H9 (cell line): ENCODE data around the gene OMG. TPM values are rescaled to one million over a fixed set of nuclear protein-coding genes. Genes with fewer than 3 reads are reported as not detected.

Experiments
- DNase-seq: peaks from one replicate; pipeline ENCODE4 v3.0.0-alpha.2; 2017
- H2AFZ ChIP-seq: one replicate; pipeline ENCODE4 v1.6.1; 2013; ENCODE audit warnings: mild to moderate bottlenecking, low read length, control low read depth, moderate library complexity
- H2AK5ac ChIP-seq: 2 replicates; pipeline ENCODE4 v1.6.1; 2013; ENCODE audit warnings: low read length, control low read depth, mixed read lengths; ENCODE audit not compliant: insufficient read length
- H2BK120ac ChIP-seq: one replicate; pipeline ENCODE4 v1.6.1; 2013; ENCODE audit warnings: low read depth, mild to moderate bottlenecking, low read length, control low read depth, inconsistent platforms; ENCODE audit not compliant: poor library complexity, severe bottlenecking
- H2BK12ac ChIP-seq: 2 replicates; pipeline ENCODE4 v1.6.1; 2013; ENCODE audit warnings: low read length, control low read depth, mixed read lengths, low read depth; ENCODE audit not compliant: insufficient read length
- H2BK15ac ChIP-seq: 2 replicates; pipeline ENCODE4 v1.6.1; 2013; ENCODE audit warnings: low read depth, low read length, control low read depth
- H2BK20ac ChIP-seq: one replicate; pipeline ENCODE4 v1.6.1; 2013; ENCODE audit warnings: low read depth, mild to moderate bottlenecking, low read length, control low read depth, inconsistent platforms; ENCODE audit not compliant: poor library complexity, severe bottlenecking
- H2BK5ac ChIP-seq: 2 replicates; pipeline ENCODE4 v1.6.1; 2013; ENCODE audit warnings: low read length, control low read depth, mixed read lengths; ENCODE audit not compliant: insufficient read length
- H3K14ac ChIP-seq: 2 replicates; pipeline ENCODE4 v1.6.1; 2013; ENCODE audit warnings: low read length, control low read depth; ENCODE audit not compliant: insufficient read depth
- H3K18ac ChIP-seq: 2 replicates; pipeline ENCODE4 v1.6.1; 2013; ENCODE audit warnings: low read depth, mild to moderate bottlenecking, mixed read lengths, low read length, control low read depth; ENCODE audit not compliant: insufficient read length
- H3K23ac ChIP-seq: 2 replicates; pipeline ENCODE4 v1.6.1; 2013; ENCODE audit warnings: low read length, control low read depth, mixed read lengths, low read depth; ENCODE audit not compliant: insufficient read length
- H3K23me2 ChIP-seq: 2 replicates; pipeline ENCODE4 v1.6.1; 2013; ENCODE audit warnings: low read depth, mild to moderate bottlenecking, mixed read lengths, low read length, control low read depth; ENCODE audit not compliant: insufficient read length, poor library complexity, severe bottlenecking
- H3K27ac ChIP-seq: 2 replicates; pipeline ENCODE4 v1.5.1; 2013; ENCODE audit warnings: low read length, control low read depth, mixed read lengths, low read depth; ENCODE audit not compliant: insufficient read length
- H3K27me3 ChIP-seq: 2 replicates; pipeline ENCODE4 v1.6.1; 2013; ENCODE audit warnings: low read length, control low read depth, inconsistent platforms; ENCODE audit not compliant: insufficient read depth
- H3K4ac ChIP-seq: 2 replicates; pipeline ENCODE4 v1.6.1; 2013; ENCODE audit warnings: low read depth, mild to moderate bottlenecking, control low read depth, inconsistent platforms, low read length, moderate library complexity
- H3K4me1 ChIP-seq: 2 replicates; pipeline ENCODE4 v1.6.1; 2013; ENCODE audit warnings: low read length, control low read depth, inconsistent platforms; ENCODE audit not compliant: insufficient read depth
- H3K4me2 ChIP-seq: 2 replicates; pipeline ENCODE4 v1.6.1; 2013; ENCODE audit warnings: low read length, control low read depth, mixed read lengths; ENCODE audit not compliant: insufficient read length, insufficient read depth
- H3K56ac ChIP-seq: 2 replicates; pipeline ENCODE4 v1.6.1; 2013; ENCODE audit warnings: low read depth, mild to moderate bottlenecking, mixed read lengths, low read length, control low read depth; ENCODE audit not compliant: insufficient read length
- H3K79me1 ChIP-seq: 2 replicates; pipeline ENCODE4 v1.6.1; 2013; ENCODE audit warnings: low read depth, mild to moderate bottlenecking, moderate library complexity, low read length, control low read depth, inconsistent platforms; ENCODE audit not compliant: insufficient read depth, poor library complexity, severe bottlenecking
- H3K79me2 ChIP-seq: 2 replicates; pipeline ENCODE4 v1.6.1; 2013; ENCODE audit warnings: low read length, control low read depth, inconsistent platforms; ENCODE audit not compliant: insufficient read depth
- H3K9ac ChIP-seq: 2 replicates; pipeline ENCODE4 v1.6.1; 2013; ENCODE audit warnings: low read length, control low read depth, mixed read lengths; ENCODE audit not compliant: insufficient read length; ENCODE audit errors: extremely low read depth
- H3K9me3 ChIP-seq: one replicate; pipeline ENCODE4 v1.6.1; 2013; ENCODE audit warnings: low read depth, low read length, inconsistent platforms; ENCODE audit not compliant: control insufficient read depth
- H3T11ph ChIP-seq: one replicate; pipeline ENCODE4 v1.6.1; 2013; ENCODE audit warnings: mild to moderate bottlenecking, low read length, control low read depth, inconsistent platforms
- H4K20me1 ChIP-seq: one replicate; pipeline ENCODE4 v1.6.1; 2013; ENCODE audit not compliant: control insufficient read depth, insufficient read length, insufficient read depth
- H4K5ac ChIP-seq: 2 replicates; pipeline ENCODE4 v1.6.1; 2013; ENCODE audit warnings: low read depth, mild to moderate bottlenecking, mixed read lengths, low read length, control low read depth; ENCODE audit not compliant: insufficient read length
- H4K8ac ChIP-seq: replicated peaks from 2 replicates; pipeline ENCODE4 v1.6.1; 2013; ENCODE audit warnings: low read length, control low read depth, mixed read lengths, low read depth; ENCODE audit not compliant: insufficient read length
- H4K91ac ChIP-seq: 2 replicates; pipeline ENCODE4 v1.6.1; 2013; ENCODE audit warnings: low read depth, mild to moderate bottlenecking, moderate library complexity, mixed read lengths, low read length, control low read depth; ENCODE audit not compliant: insufficient read length
- H3K27ac Mint-ChIP-seq, 3 experiments: 2 replicates in 2 of 3; 3 replicates in 1 of 3; pipeline ENCODE4 v1.8.0; 2020 to 2021; ENCODE audit warnings: mixed read lengths in 3 of 3, mild to moderate bottlenecking in 1 of 3, moderate library complexity in 1 of 3
- H3K27me3 Mint-ChIP-seq: 2 replicates; pipeline ENCODE4 v1.8.0; 2021; ENCODE audit warnings: low read depth, mild to moderate bottlenecking, moderate library complexity, mixed read lengths
- H3K36me3 Mint-ChIP-seq, 3 experiments: 2 replicates in 2 of 3; 3 replicates in 1 of 3; pipeline ENCODE4 v1.8.0; 2020 to 2021; ENCODE audit warnings: low read depth in 3 of 3, mixed read lengths in 3 of 3; ENCODE audit not compliant: insufficient read depth in 1 of 3
- H3K4me1 Mint-ChIP-seq, 2 experiments: 2 replicates each; pipeline ENCODE4 v1.8.0; 2020; ENCODE audit warnings: mixed read lengths in 2 of 2
- H3K4me3 Mint-ChIP-seq, 2 experiments: 2 replicates in 1 of 2; 3 replicates in 1 of 2; pipeline ENCODE4 v1.8.0; 2020 to 2021; ENCODE audit warnings: mild to moderate bottlenecking in 2 of 2, mixed read lengths in 2 of 2, moderate library complexity in 1 of 2
- H3K9me3 Mint-ChIP-seq, 2 experiments: 2 replicates in 1 of 2; 3 replicates in 1 of 2; pipeline ENCODE4 v1.8.0; 2020; ENCODE audit warnings: mild to moderate bottlenecking in 2 of 2, mixed read lengths in 2 of 2, moderate library complexity in 1 of 2
- WGBS: extraction: QIAGEN DNeasy Blood & Tissue Kit; methylation state at CpG from one replicate; pipeline ENCODE4 v1.1.7; 2013; ENCODE audit warnings: missing lambda C conversion rate, low lambda C conversion rate, mixed read lengths; ENCODE audit not compliant: insufficient read length; ENCODE audit errors: extremely low coverage; 5-methylcytosine and 5-hydroxymethylcytosine counted together
- total RNA-seq: library from RNA; stranded (reverse); gene quantifications from 2 replicates; pipeline ENCODE4 v1.2.1, GENCODE V29; 2021
- TF ChIP-seq, protein P1 (sequence below): fragments of 200-600 bp; sonication (generic); conservative IDR thresholded peaks from 3 replicates; pipeline ENCODE4 v1.8.0; 2021; ENCODE audit warnings: antibody characterized with exemption, mild to moderate bottlenecking

Gene OMG
- total RNA-seq, 1 experiment from 2014 or later = not detected

DNA sequence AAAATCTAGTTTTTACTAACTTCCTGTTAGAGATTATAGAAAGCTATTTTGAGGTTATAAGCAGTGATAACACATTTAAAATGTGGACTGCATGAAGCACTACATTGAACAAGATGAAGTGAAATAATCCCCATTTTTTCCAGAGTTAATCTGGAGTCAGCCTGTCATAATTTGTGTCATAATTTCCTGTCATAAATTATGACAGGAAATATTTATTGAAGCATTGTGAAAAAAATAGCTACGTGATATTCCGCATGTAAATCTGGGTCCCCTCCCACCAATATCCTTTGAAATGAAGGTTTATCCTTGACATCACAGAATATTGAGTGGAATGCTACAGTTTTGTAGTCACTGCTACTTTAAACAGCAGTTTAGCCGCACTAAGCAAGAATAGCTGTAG lies 40.1 kb downstream of the OMG start:
- Histone ChIP-seq H2AK5ac (no peak overlapping the region), H3T11ph (no peak overlapping the region), H2AFZ (no peak overlapping the region), H3K23ac (no peak overlapping the region), H3K4me1 (no peaks in the 10 kb centered on the region), H2BK5ac (no peak overlapping the region), H2BK120ac (no peak overlapping the region), H3K27ac (no peak overlapping the region), H3K9me3 (no peaks in the 10 kb centered on the region), H2BK15ac (no peak overlapping the region), H3K23me2 (no peaks in the 10 kb centered on the region), H4K5ac (no peak overlapping the region), H4K91ac (no peak overlapping the region), H3K27me3 (no peaks in the 10 kb centered on the region), H3K4me2 (no peak overlapping the region), H3K79me1 (no peaks in the 10 kb centered on the region), H3K18ac (no peak overlapping the region), H3K56ac (no peak overlapping the region), H3K4ac (no peak overlapping the region), H3K79me2 (no peaks in the 10 kb centered on the region), H2BK12ac (no peak overlapping the region), H4K20me1 (no peaks in the 10 kb centered on the region), H3K9ac (no peak overlapping the region), H2BK20ac (no peak overlapping the region), H4K8ac (no peak overlapping the region), H3K14ac (no peak overlapping the region)
- Mint-ChIP-seq H3K36me3 (peaks cover 2 to 14% (median 12%) of the 10 kb centered on the region in 3 experiments; a peak in 5 of 7 replicates), H3K9me3 (no peaks in the 10 kb centered on the region), H3K4me3 (no peak overlapping the region), H3K27me3 (no peaks in the 10 kb centered on the region), H3K4me1 (no peaks in the 10 kb centered on the region), H3K27ac (no peak overlapping the region)
- no peak for DNase-seq
- no CpG with 5 or more reads among the region's 3 CpGs for WGBS
- TF ChIP-seq, protein P1, sequence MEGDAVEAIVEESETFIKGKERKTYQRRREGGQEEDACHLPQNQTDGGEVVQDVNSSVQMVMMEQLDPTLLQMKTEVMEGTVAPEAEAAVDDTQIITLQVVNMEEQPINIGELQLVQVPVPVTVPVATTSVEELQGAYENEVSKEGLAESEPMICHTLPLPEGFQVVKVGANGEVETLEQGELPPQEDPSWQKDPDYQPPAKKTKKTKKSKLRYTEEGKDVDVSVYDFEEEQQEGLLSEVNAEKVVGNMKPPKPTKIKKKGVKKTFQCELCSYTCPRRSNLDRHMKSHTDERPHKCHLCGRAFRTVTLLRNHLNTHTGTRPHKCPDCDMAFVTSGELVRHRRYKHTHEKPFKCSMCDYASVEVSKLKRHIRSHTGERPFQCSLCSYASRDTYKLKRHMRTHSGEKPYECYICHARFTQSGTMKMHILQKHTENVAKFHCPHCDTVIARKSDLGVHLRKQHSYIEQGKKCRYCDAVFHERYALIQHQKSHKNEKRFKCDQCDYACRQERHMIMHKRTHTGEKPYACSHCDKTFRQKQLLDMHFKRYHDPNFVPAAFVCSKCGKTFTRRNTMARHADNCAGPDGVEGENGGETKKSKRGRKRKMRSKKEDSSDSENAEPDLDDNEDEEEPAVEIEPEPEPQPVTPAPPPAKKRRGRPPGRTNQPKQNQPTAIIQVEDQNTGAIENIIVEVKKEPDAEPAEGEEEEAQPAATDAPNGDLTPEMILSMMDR = no peak
